ENCODE measurements around the gene ZBTB2. TPM values are rescaled to one million over a fixed set of nuclear protein-coding genes. Genes with fewer than 3 reads are reported as not detected.
"Not testable (repeated sequence)": the region's sequence is repeated elsewhere in the genome, so short reads cannot be mapped to it uniquely, and the experiment has no call there.

ZBTB2 gene
- polyA plus RNA-seq, 2 donors = 4.6 to 5.3 TPM

- Histone ChIP-seq H3K27me3 (ENCODE audit: control insufficient read depth in 1 of 2, insufficient read depth in 2 of 2, low read length in 2 of 2) (no peaks in the 10 kb centered on the region), H3K36me3 (ENCODE audit: control insufficient read depth in 2 of 2, insufficient read depth in 2 of 2, low read length in 1 of 2) (no peaks in the 10 kb centered on the region), H3K9me3 (ENCODE audit: control insufficient read depth in 2 of 2, insufficient read depth in 1 of 2, low read depth in 1 of 2, low read length in 1 of 2) (no peaks in the 10 kb centered on the region), H3K4me3 (ENCODE audit: low read depth in 1 of 2, low read length in 2 of 2) (no peak overlapping the region), H3K27ac (ENCODE audit: low read depth in 2 of 2, low read length in 1 of 2) (no peak overlapping the region), H3K4me1 (ENCODE audit: control insufficient read depth in 2 of 2, insufficient read depth in 2 of 2, low read length in 1 of 2) (no peaks in the 10 kb centered on the region)
- 82 to 90% methylated on average over 3 of the region's 3 CpGs for WGBS, 2 donors
These were observed 32.9 kb downstream of the ZBTB2 start for GRCh38 chr6:151358475-151358874.

GRCh38 chr6:151357758-151358436 is 33.5 kb downstream of the ZBTB2 start:
- H3K9me3 ChIP-seq (ENCODE audit: control insufficient read depth in 2 of 2, insufficient read depth in 1 of 2, low read depth in 1 of 2, low read length in 1 of 2) = no peaks in the 10 kb centered on the region
- WGBS, 2 donors = 56 to 62% methylated on average over 6 of the region's 6 CpGs
- H3K4me1 ChIP-seq (ENCODE audit: control insufficient read depth in 2 of 2, insufficient read depth in 2 of 2, low read length in 1 of 2) = no peaks in the 10 kb centered on the region
- H3K27ac ChIP-seq (ENCODE audit: low read depth in 2 of 2, low read length in 1 of 2) = no peak overlapping the region
- H3K36me3 ChIP-seq (ENCODE audit: control insufficient read depth in 2 of 2, insufficient read depth in 2 of 2, low read length in 1 of 2) = no peaks in the 10 kb centered on the region
- no peak overlapping the region for H3K4me3 ChIP-seq (ENCODE audit: low read depth in 1 of 2, low read length in 2 of 2)
- H3K27me3 ChIP-seq (ENCODE audit: control insufficient read depth in 1 of 2, insufficient read depth in 2 of 2, low read length in 2 of 2) = no peaks in the 10 kb centered on the region

- 89 to 94% methylated on average over 6 of the region's 6 CpGs for WGBS, 2 donors
- not testable (repeated sequence) for H3K27ac ChIP-seq (ENCODE audit: low read depth in 2 of 2, low read length in 1 of 2)
These were observed 34.4 kb downstream of the ZBTB2 start for GRCh38 chr6:151356983-151357382.

DNA sequence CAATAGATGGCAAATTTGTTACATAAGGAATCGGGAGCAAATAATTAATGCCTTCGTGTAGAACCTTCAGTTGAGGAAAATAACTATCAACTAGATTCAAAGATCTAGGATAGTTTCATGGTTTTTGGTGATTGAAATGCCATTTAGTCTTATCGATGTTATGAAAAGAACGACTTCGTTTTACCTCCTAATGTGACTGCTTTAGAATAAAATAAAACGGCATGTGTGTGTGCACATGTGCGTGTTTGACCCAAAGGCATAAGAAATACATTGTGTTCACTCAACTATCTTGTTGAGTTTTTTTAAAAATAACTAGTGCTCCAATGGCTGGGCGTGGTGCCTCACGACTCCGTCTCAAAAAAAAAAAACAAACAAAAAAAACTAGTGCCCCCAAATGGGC is 37.6 kb downstream of the ZBTB2 start:
- no peaks in the 10 kb centered on the region for H3K9me3 ChIP-seq (ENCODE audit: control insufficient read depth in 2 of 2, insufficient read depth in 1 of 2, low read depth in 1 of 2, low read length in 1 of 2)
- no peaks in the 10 kb centered on the region for H3K4me1 ChIP-seq (ENCODE audit: control insufficient read depth in 2 of 2, insufficient read depth in 2 of 2, low read length in 1 of 2)
- no peak overlapping the region for H3K27ac ChIP-seq (ENCODE audit: low read depth in 2 of 2, low read length in 1 of 2)
- no peak overlapping the region for H3K4me3 ChIP-seq (ENCODE audit: low read depth in 1 of 2, low read length in 2 of 2)
- no peaks in the 10 kb centered on the region for H3K27me3 ChIP-seq (ENCODE audit: control insufficient read depth in 1 of 2, insufficient read depth in 2 of 2, low read length in 2 of 2)
- WGBS, 2 donors = 94 to 96% methylated on average over 10 of the region's 10 CpGs
- H3K36me3 ChIP-seq (ENCODE audit: control insufficient read depth in 2 of 2, insufficient read depth in 2 of 2, low read length in 1 of 2) = no peaks in the 10 kb centered on the region

More at GRCh38 chr6:151356983-151357382, 34.4 kb downstream of the ZBTB2 start:
- not testable (repeated sequence) for H3K4me3 ChIP-seq (ENCODE audit: low read depth in 1 of 2, low read length in 2 of 2); H3K9me3 ChIP-seq (ENCODE audit: control insufficient read depth in 2 of 2, insufficient read depth in 1 of 2, low read depth in 1 of 2, low read length in 1 of 2); H3K4me1 ChIP-seq (ENCODE audit: control insufficient read depth in 2 of 2, insufficient read depth in 2 of 2, low read length in 1 of 2); H3K27me3 ChIP-seq (ENCODE audit: control insufficient read depth in 1 of 2, insufficient read depth in 2 of 2, low read length in 2 of 2); H3K36me3 ChIP-seq (ENCODE audit: control insufficient read depth in 2 of 2, insufficient read depth in 2 of 2, low read length in 1 of 2)

DNA sequence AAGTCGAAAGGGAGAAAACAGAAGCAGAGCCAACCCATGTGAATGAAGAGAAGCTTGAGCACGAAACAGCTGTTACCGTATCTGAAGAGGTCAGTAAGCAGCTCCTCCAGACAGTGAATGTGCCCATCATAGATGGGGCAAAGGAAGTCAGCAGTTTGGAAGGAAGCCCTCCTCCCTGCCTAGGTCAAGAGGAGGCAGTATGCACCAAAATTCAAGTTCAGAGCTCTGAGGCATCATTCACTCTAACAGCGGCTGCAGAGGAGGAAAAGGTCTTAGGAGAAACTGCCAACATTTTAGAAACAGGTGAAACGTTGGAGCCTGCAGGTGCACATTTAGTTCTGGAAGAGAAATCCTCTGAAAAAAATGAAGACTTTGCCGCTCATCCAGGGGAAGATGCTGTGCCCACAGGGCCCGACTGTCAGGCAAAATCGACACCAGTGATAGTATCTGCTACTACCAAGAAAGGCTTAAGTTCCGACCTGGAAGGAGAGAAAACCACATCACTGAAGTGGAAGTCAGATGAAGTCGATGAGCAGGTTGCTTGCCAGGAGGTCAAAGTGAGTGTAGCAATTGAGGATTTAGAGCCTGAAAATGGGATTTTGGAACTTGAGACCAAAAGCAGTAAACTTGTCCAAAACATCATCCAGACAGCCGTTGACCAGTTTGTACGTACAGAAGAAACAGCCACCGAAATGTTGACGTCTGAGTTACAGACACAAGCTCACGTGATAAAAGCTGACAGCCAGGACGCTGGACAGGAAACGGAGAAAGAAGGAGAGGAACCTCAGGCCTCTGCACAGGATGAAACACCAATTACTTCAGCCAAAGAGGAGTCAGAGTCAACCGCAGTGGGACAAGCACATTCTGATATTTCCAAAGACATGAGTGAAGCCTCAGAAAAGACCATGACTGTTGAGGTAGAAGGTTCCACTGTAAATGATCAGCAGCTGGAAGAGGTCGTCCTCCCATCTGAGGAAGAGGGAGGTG is 38.7 kb downstream of the ZBTB2 start:
- H3K9me3 ChIP-seq (ENCODE audit: control insufficient read depth in 2 of 2, insufficient read depth in 1 of 2, low read depth in 1 of 2, low read length in 1 of 2) = no peaks in the 10 kb centered on the region
- H3K27me3 ChIP-seq (ENCODE audit: control insufficient read depth in 1 of 2, insufficient read depth in 2 of 2, low read length in 2 of 2) = no peaks in the 10 kb centered on the region
- H3K4me3 ChIP-seq (ENCODE audit: low read depth in 1 of 2, low read length in 2 of 2) = no peak overlapping the region
- H3K36me3 ChIP-seq (ENCODE audit: control insufficient read depth in 2 of 2, insufficient read depth in 2 of 2, low read length in 1 of 2) = no peaks in the 10 kb centered on the region
- 83 to 86% methylated on average over 19 of the region's 19 CpGs for WGBS, 2 donors
- no peaks in the 10 kb centered on the region for H3K4me1 ChIP-seq (ENCODE audit: control insufficient read depth in 2 of 2, insufficient read depth in 2 of 2, low read length in 1 of 2)
- no peak overlapping the region for H3K27ac ChIP-seq (ENCODE audit: low read depth in 2 of 2, low read length in 1 of 2)

DNA sequence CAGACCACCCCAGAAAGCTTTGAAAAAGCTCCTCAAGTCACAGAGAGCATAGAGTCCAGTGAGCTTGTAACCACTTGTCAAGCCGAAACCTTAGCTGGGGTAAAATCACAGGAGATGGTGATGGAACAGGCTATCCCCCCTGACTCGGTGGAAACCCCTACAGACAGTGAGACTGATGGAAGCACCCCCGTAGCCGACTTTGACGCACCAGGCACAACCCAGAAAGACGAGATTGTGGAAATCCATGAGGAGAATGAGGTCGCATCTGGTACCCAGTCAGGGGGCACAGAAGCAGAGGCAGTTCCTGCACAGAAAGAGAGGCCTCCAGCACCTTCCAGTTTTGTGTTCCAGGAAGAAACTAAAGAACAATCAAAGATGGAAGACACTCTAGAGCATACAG is 39.6 kb downstream of the ZBTB2 start:
- WGBS, 2 donors = 90 to 94% methylated on average over 7 of the region's 7 CpGs
- no peaks in the 10 kb centered on the region for H3K4me1 ChIP-seq (ENCODE audit: control insufficient read depth in 2 of 2, insufficient read depth in 2 of 2, low read length in 1 of 2)
- H3K36me3 ChIP-seq (ENCODE audit: control insufficient read depth in 2 of 2, insufficient read depth in 2 of 2, low read length in 1 of 2) = no peaks in the 10 kb centered on the region
- no peak overlapping the region for H3K27ac ChIP-seq (ENCODE audit: low read depth in 2 of 2, low read length in 1 of 2)
- H3K4me3 ChIP-seq (ENCODE audit: low read depth in 1 of 2, low read length in 2 of 2) = no peak overlapping the region
- H3K27me3 ChIP-seq (ENCODE audit: control insufficient read depth in 1 of 2, insufficient read depth in 2 of 2, low read length in 2 of 2) = no peaks in the 10 kb centered on the region
- H3K9me3 ChIP-seq (ENCODE audit: control insufficient read depth in 2 of 2, insufficient read depth in 1 of 2, low read depth in 1 of 2, low read length in 1 of 2) = no peaks in the 10 kb centered on the region

DNA sequence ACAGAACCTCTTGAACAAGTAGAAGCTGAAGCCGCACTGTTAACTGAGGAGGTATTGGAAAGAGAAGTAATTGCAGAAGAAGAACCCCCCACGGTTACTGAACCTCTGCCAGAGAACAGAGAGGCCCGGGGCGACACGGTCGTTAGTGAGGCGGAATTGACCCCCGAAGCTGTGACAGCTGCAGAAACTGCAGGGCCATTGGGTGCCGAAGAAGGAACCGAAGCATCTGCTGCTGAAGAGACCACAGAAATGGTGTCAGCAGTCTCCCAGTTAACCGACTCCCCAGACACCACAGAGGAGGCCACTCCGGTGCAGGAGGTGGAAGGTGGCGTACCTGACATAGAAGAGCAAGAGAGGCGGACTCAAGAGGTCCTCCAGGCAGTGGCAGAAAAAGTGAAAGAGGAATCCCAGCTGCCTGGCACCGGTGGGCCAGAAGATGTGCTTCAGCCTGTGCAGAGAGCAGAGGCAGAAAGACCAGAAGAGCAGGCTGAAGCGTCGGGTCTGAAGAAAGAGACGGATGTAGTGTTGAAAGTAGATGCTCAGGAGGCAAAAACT is 40.1 kb downstream of the ZBTB2 start:
- no peaks in the 10 kb centered on the region for H3K4me1 ChIP-seq (ENCODE audit: control insufficient read depth in 2 of 2, insufficient read depth in 2 of 2, low read length in 1 of 2)
- WGBS, 2 donors = 90 to 93% methylated on average over 18 of the region's 18 CpGs
- H3K9me3 ChIP-seq (ENCODE audit: control insufficient read depth in 2 of 2, insufficient read depth in 1 of 2, low read depth in 1 of 2, low read length in 1 of 2) = no peaks in the 10 kb centered on the region
- H3K36me3 ChIP-seq (ENCODE audit: control insufficient read depth in 2 of 2, insufficient read depth in 2 of 2, low read length in 1 of 2) = no peaks in the 10 kb centered on the region
- H3K27me3 ChIP-seq (ENCODE audit: control insufficient read depth in 1 of 2, insufficient read depth in 2 of 2, low read length in 2 of 2) = no peaks in the 10 kb centered on the region
- H3K4me3 ChIP-seq (ENCODE audit: low read depth in 1 of 2, low read length in 2 of 2) = no peak overlapping the region
- no peak overlapping the region for H3K27ac ChIP-seq (ENCODE audit: low read depth in 2 of 2, low read length in 1 of 2)

DNA sequence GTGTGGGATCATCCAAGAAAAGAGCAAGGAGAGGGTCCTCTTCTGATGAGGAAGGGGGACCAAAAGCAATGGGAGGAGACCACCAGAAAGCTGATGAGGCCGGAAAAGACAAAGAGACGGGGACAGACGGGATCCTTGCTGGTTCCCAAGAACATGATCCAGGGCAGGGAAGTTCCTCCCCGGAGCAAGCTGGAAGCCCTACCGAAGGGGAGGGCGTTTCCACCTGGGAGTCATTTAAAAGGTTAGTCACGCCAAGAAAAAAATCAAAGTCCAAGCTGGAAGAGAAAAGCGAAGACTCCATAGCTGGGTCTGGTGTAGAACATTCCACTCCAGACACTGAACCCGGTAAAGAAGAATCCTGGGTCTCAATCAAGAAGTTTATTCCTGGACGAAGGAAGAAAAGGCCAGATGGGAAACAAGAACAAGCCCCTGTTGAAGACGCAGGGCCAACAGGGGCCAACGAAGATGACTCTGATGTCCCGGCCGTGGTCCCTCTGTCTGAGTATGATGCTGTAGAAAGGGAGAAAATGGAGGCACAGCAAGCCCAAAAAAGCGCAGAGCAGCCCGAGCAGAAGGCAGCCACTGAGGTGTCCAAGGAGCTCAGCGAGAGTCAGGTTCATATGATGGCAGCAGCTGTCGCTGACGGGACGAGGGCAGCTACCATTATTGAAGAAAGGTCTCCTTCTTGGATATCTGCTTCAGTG is 40.8 kb downstream of the ZBTB2 start:
- Histone ChIP-seq H3K4me1 (ENCODE audit: control insufficient read depth in 2 of 2, insufficient read depth in 2 of 2, low read length in 1 of 2) (no peaks in the 10 kb centered on the region), H3K27ac (ENCODE audit: low read depth in 2 of 2, low read length in 1 of 2) (no peak overlapping the region), H3K9me3 (ENCODE audit: control insufficient read depth in 2 of 2, insufficient read depth in 1 of 2, low read depth in 1 of 2, low read length in 1 of 2) (no peaks in the 10 kb centered on the region), H3K4me3 (ENCODE audit: low read depth in 1 of 2, low read length in 2 of 2) (no peak overlapping the region), H3K27me3 (ENCODE audit: control insufficient read depth in 1 of 2, insufficient read depth in 2 of 2, low read length in 2 of 2) (no peaks in the 10 kb centered on the region), H3K36me3 (ENCODE audit: control insufficient read depth in 2 of 2, insufficient read depth in 2 of 2, low read length in 1 of 2) (no peaks in the 10 kb centered on the region)
- WGBS, 2 donors = 94 to 95% methylated on average over 20 of the region's 20 CpGs

DNA sequence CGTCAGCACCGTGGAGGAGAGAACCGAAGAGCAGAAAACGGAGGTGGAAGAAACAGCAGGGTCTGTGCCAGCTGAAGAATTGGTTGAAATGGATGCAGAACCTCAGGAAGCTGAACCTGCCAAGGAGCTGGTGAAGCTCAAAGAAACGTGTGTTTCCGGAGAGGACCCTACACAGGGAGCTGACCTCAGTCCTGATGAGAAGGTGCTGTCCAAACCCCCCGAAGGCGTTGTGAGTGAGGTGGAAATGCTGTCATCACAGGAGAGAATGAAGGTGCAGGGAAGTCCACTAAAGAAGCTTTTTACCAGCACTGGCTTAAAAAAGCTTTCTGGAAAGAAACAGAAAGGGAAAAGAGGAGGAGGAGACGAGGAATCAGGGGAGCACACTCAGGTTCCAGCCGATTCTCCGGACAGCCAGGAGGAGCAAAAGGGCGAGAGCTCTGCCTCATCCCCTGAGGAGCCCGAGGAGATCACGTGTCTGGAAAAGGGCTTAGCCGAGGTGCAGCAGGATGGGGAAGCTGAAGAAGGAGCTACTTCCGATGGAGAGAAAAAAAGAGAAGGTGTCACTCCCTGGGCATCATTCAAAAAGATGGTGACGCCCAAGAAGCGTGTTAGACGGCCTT is 41.6 kb downstream of the ZBTB2 start:
- no peaks in the 10 kb centered on the region for H3K9me3 ChIP-seq (ENCODE audit: control insufficient read depth in 2 of 2, insufficient read depth in 1 of 2, low read depth in 1 of 2, low read length in 1 of 2)
- no peak overlapping the region for H3K27ac ChIP-seq (ENCODE audit: low read depth in 2 of 2, low read length in 1 of 2)
- WGBS, 2 donors = 91 to 92% methylated on average over 19 of the region's 19 CpGs
- H3K4me3 ChIP-seq (ENCODE audit: low read depth in 1 of 2, low read length in 2 of 2) = no peak overlapping the region
- no peaks in the 10 kb centered on the region for H3K4me1 ChIP-seq (ENCODE audit: control insufficient read depth in 2 of 2, insufficient read depth in 2 of 2, low read length in 1 of 2)
- H3K36me3 ChIP-seq (ENCODE audit: control insufficient read depth in 2 of 2, insufficient read depth in 2 of 2, low read length in 1 of 2) = no peaks in the 10 kb centered on the region
- H3K27me3 ChIP-seq (ENCODE audit: control insufficient read depth in 1 of 2, insufficient read depth in 2 of 2, low read length in 2 of 2) = no peaks in the 10 kb centered on the region
